ENCODE results near the gene FANCC.

DNA sequence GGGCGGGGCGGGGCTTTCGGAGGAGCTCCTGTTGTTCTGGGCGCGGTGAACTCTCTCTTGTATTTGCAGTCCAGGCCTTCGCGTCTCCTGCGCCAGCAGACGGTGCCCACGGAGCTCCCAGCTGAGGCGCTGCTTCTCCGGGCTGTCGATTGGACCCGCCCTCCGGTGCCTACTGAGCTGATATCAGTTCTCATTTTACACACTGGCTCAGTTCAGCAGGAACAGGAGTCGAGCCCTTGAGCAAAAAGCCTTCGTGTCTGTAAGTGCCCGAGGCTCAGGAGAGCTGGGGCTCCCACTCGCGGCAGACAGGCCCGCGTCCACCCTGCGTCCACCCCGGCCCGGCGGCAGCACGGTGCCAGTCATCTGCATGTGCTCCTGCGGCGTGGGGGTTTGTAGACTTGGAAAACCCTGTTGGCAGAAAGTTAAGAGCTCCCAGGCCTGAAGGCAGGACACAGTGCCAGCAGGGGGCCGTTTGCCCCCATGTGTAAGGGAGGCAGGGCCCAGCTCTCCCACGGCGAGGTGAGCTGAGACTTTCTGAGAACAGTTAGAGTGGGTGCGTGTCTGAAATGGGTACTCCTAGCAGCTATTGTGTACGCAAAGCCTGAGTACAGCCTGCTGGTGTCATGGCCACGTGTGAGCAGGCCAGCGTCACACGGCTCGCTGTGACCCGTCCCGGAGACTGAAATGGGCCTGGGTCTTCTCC is 231.5 kb downstream of the FANCC start:
- TF ChIP-seq CTCF (IDR thresholded peaks at IDR 0.05): no peak
- peak in 2 of 3 donors; percentile 11 to 16 for TF ChIP-seq POLR2A (IDR thresholded peaks at IDR 0.05)

All from body of pancreas (tissue), 4 donors.